GM10266 (cell line): ENCODE results near the gene CCDC172.

Experiments
- DNase-seq: peaks from one replicate; pipeline ENCODE4 v3.0.0; 2012; ENCODE audit errors: extremely low spot score
- CTCF ChIP-seq: IDR thresholded peaks from 2 replicates; pipeline ENCODE4 v1.5.1; 2012; ENCODE audit warnings: mild to moderate bottlenecking, low read depth; ENCODE audit not compliant: control insufficient read depth, insufficient read depth; ENCODE audit errors: missing control alignments

Gene CCDC172

GRCh38 chr10:116311016-116311415, 13.2 kb upstream of the CCDC172 start:
- TF ChIP-seq CTCF: no peak
- DNase-seq: no peak

DNA sequence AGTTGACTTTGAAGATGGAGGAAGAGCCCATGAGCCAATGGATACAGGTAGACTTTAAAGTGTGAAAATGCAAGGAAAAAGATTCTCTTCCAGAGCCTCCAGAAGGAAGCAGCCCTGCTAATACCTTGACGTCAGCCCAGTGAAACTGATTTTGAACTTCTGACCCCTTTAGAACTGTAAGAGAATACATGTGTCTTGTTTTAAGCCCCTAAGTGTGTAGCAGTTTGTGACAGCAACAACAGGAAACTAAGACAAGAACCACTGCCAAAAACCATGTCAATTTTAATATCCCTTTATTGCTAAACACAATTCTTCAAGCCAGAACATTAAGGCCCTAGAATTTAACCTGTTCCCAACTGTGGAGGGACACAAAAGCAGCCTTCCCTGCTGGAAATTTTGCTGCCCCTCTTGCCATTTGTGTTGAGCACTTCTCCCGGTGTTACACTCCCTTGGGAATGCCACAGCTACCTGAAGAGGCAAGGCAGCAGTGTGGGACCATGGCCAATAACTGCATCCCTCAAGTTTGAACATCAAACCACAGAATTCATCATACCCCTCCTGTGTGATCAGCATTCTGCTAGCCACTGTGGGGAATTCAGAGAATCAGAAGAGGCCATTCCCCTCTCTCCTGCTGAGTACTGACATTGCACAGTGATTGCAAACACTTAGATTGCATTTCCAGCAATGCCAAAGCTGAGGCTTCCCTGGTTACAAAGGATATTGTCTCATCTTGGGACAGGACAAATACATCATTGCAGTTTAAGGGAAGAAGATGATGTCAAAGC, 12.3 kb upstream of the CCDC172 start:
- DNase-seq: no peak
- TF ChIP-seq CTCF: no peak

- DNase-seq: no peak
- TF ChIP-seq CTCF: no peak
Observed at GRCh38 chr10:116312548-116312947, 11.7 kb upstream of the CCDC172 start.

GRCh38 chr10:116316503-116316902, 7.7 kb upstream of the CCDC172 start:
- no peak for DNase-seq
- no peak for TF ChIP-seq CTCF

DNA sequence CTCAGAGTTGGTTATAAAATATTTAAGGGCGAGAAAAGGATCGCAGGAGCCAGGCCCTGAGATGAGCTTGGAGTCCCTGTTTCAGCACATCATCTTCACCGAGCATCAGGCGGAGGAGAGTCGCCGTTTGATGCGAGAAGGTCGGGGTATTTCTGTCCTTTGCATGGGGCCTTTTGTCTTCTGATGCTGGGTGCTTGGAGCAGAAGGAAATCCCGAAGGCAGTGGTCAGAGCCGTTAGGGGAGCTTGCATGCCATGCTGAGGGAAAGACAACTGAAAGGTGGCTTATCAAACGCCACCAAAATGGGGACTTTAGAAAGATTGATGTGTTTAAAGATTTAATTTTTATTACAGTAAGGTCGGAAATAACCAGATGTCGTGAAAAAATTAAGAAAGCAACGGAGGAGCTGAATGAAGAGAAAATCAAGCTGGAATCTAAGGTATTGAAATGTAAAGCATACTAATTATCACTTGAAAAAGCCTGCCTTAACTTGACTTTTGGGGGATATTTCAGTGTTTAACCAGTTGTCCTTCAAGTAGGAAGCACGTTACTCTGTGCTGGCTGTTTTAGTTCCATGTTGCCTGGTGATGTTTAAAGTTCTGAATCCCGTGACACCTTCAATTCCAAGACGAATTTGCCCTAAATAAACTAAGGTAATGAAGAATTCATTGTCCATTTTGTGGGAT, 845 bp downstream of the CCDC172 start:
- DNase-seq: no peak
- TF ChIP-seq CTCF: no peak

DNA sequence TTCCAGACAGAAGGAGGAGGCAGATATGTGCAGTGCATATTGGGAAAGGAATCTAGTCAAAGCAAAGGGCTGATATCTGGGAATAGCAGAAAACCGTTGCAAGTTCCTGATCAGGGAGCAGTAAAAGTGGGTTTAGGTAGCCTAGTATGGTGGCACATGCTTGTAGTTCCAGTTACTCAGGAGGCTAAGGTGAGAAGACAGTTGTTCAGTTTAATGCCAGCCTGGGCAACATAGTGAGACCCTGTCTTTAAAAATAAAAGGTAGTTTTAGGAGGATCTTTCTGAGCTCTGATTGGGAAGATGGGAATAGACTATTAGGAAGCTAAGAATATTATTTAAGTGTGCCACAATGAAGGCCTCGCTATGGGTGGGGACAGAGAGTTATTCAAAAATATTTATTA, 1.7 kb downstream of the CCDC172 start:
- TF ChIP-seq CTCF: no peak
- no peak for DNase-seq

DNA sequence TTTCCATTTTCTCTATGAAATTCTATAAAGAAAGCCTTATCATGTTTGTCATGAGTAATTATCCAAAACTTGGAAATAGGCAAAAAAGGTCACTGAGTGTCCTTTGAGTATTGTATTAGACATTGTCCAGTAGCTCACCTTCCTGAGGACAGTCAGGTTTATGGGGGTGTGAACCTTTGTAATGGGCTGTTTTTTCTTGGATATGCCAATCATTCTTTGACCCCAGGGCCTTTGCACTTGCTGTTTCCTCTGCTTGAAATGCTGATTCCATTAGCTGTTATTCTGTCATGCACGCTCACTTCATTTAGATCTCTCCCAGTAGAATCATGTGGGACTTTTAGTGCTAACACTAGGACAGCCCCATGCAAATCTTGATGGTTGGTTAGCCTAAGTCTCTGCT, 4.9 kb downstream of the CCDC172 start:
- no peak for DNase-seq
- TF ChIP-seq CTCF: no peak
